GM12878 (cell line): Measurements from ENCODE around the gene NACAD. TPM values are rescaled to one million over a fixed set of nuclear protein-coding genes. Genes with fewer than 3 reads are reported as not detected.

Experiments
- CEBPB ChIP-seq, 2 experiments: fragments of 150-350 bp in 1 of 2; IDR thresholded peaks; 2 replicates each; pipeline ENCODE4 v1.6.1; 2012 to 2014; ENCODE audit warnings: low read depth in 2 of 2, low read length in 2 of 2, borderline replicate concordance in 1 of 2, inconsistent platforms in 1 of 2
- CHD2 ChIP-seq: IDR thresholded peaks from 2 replicates; pipeline ENCODE4 v1.6.1; 2011; ENCODE audit warnings: low read depth, low read length, improper control_type of control experiment, borderline replicate concordance
- CHD4 ChIP-seq: fragments of 200-600 bp; sonication (generic); IDR thresholded peaks from 2 replicates; pipeline ENCODE4 v1.6.1; 2016; ENCODE audit warnings: mild to moderate bottlenecking
- CREB1 ChIP-seq: IDR thresholded peaks from 2 replicates; pipeline ENCODE4 v1.6.1; 2012; ENCODE audit warnings: low read depth, mild to moderate bottlenecking, inconsistent platforms
- MEF2B ChIP-seq: fragments of 450-650 bp; IDR thresholded peaks from 2 replicates; pipeline ENCODE4 v1.6.1; 2018; ENCODE audit warnings: mild to moderate bottlenecking, moderate library complexity; ENCODE audit not compliant: partially characterized antibody, poor library complexity, severe bottlenecking
- NFXL1 ChIP-seq: fragments of 450-650 bp; IDR thresholded peaks from 2 replicates; pipeline ENCODE4 v1.6.1; 2017; ENCODE audit warnings: antibody characterized with exemption, mild to moderate bottlenecking, borderline replicate concordance
- ZNF622 ChIP-seq: fragments of 450-650 bp; IDR thresholded peaks from 2 replicates; pipeline ENCODE4 v1.6.1; 2017; ENCODE audit warnings: mild to moderate bottlenecking, inconsistent platforms
- polyA plus RNA-seq, 11 experiments: library from polyadenylated mRNA; depleted of rRNA in 4 of 11; unstranded in 6 of 11; stranded (reverse) in 5 of 11; fragments of >200 nt; fragmentation: Nextera tagmentation in 4 of 11; fragmentation: Illumina TruSeq in 1 of 11; extraction: Ambion mirVana in 4 of 11; extraction: Trizol in 1 of 11; gene quantifications; 1 replicate in 1 of 11; 2 replicates in 10 of 11; pipeline versions ENCODE4 v1.2.1 to v1.2.3, GENCODE V29; 2011 to 2016; ENCODE audit warnings: inconsistent platforms in 2 of 11, missing spikeins in 2 of 11, low read depth in 1 of 11
- total RNA-seq, 4 experiments: library from RNA; depleted of rRNA in 3 of 4; stranded (reverse); fragments of >200 nt in 3 of 4; fragmentation: Illumina TruSeq in 1 of 4; extraction: Trizol in 1 of 4; gene quantifications; 2 replicates each; pipeline versions ENCODE4 v1.2.1 to v1.2.3, GENCODE V29; 2013 to 2021
- TF ChIP-seq, protein P1 (sequence below), 3 experiments: IDR thresholded peaks in 2 of 3; conservative IDR thresholded peaks in 1 of 3; 2 replicates each; pipeline ENCODE4 v1.5.1; 2011; ENCODE audit warnings: low read depth in 3 of 3, low read length in 3 of 3, mild to moderate bottlenecking in 3 of 3, control low read depth in 2 of 3, moderate library complexity in 2 of 3, inconsistent platforms in 1 of 3, mixed read lengths in 1 of 3; ENCODE audit not compliant: control insufficient read depth in 2 of 3, insufficient read depth in 1 of 3; ENCODE audit errors: extremely low read depth in 1 of 3
- TF ChIP-seq, protein P2 (sequence below): fragments of 450-650 bp; IDR thresholded peaks from 2 replicates; pipeline ENCODE4 v1.6.1; 2017; ENCODE audit warnings: low read depth, mild to moderate bottlenecking, moderate library complexity

Gene NACAD
- total and polyA plus RNA-seq, 10 of the 15 experiments (the other 5 are each of a cell fraction or from before 2014, with no cell fraction given) = not detected

DNA sequence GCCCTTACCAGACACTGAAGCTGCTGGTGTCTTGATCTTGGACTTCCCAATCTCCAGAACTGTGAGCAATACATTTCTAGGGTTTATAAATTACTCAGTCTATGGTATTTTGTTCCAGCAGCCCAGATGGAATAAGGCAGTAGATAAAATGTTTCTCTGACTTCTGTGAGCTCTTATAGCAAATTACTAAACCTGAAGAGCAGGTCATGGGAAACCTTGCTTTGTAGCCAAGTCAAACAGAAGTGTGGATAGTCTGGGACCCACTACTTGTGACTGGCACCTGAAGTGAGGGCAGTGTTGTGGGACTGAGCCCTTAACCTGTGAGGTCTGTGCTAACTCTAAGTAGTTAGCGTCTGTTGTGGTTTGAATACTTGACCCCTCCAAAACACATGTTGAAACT is 27.3 kb upstream of the NACAD start (continued):
- TF ChIP-seq MEF2B (no peak), CHD4 (no peak), NFXL1 (no peak), CREB1 (no peak), CEBPB (IDR thresholded peaks at IDR 0.05; ENCODE audit: borderline replicate concordance in 1 of 2, low read depth in 2 of 2, low read length in 2 of 2) (no peak), CHD2 (no peak), ZNF622 (no peak)
- TF ChIP-seq, protein P1, sequence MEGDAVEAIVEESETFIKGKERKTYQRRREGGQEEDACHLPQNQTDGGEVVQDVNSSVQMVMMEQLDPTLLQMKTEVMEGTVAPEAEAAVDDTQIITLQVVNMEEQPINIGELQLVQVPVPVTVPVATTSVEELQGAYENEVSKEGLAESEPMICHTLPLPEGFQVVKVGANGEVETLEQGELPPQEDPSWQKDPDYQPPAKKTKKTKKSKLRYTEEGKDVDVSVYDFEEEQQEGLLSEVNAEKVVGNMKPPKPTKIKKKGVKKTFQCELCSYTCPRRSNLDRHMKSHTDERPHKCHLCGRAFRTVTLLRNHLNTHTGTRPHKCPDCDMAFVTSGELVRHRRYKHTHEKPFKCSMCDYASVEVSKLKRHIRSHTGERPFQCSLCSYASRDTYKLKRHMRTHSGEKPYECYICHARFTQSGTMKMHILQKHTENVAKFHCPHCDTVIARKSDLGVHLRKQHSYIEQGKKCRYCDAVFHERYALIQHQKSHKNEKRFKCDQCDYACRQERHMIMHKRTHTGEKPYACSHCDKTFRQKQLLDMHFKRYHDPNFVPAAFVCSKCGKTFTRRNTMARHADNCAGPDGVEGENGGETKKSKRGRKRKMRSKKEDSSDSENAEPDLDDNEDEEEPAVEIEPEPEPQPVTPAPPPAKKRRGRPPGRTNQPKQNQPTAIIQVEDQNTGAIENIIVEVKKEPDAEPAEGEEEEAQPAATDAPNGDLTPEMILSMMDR (IDR thresholded peaks at IDR 0.05 in 2 of 3, conservative IDR thresholded peaks at IDR 0.05 in 1 of 3; ENCODE audit: control insufficient read depth in 2 of 3, extremely low read depth in 1 of 3, insufficient read depth in 1 of 3, low read depth in 3 of 3, low read length in 3 of 3) = no peak
- TF ChIP-seq, protein P2, sequence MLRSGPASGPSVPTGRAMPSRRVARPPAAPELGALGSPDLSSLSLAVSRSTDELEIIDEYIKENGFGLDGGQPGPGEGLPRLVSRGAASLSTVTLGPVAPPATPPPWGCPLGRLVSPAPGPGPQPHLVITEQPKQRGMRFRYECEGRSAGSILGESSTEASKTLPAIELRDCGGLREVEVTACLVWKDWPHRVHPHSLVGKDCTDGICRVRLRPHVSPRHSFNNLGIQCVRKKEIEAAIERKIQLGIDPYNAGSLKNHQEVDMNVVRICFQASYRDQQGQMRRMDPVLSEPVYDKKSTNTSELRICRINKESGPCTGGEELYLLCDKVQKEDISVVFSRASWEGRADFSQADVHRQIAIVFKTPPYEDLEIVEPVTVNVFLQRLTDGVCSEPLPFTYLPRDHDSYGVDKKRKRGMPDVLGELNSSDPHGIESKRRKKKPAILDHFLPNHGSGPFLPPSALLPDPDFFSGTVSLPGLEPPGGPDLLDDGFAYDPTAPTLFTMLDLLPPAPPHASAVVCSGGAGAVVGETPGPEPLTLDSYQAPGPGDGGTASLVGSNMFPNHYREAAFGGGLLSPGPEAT = no peak
